HCT116 (cell line): ENCODE measurements around the gene CNTROB. TPM values are rescaled to one million over a fixed set of nuclear protein-coding genes. Genes with fewer than 3 reads are reported as not detected.
A peak's percentile ranks its signal among the peaks of the same experiment; 100 is the strongest.

Experiments
- ATAC-seq: fragments of 200-7000 bp; cut with Tn5 transposase; 2 replicates; pipeline ENCODE4 v1.9.1; 2020; ENCODE audit warnings: mild to moderate bottlenecking, moderate library complexity
- Bru-seq: library from RNA; stranded (reverse); fragments of 400-500 nt; gene quantifications from one replicate; lab custom pipeline; 2021; lab: Mats Ljungman, UMichigan
- BruChase-seq, 2 experiments: library from RNA; stranded (reverse); fragments of 400-500 nt; gene quantifications; one replicate each; lab custom pipeline; 2021; lab: Mats Ljungman, UMichigan
- BruUV-seq: library from RNA; stranded (reverse); fragments of 400-500 nt; replicated peaks from 2 replicates; lab custom pipeline; 2021; lab: Mats Ljungman, UMichigan
- CTCF ChIA-PET: fragments of 300-600 bp; sonication (Branson Sonifier 250); formaldehyde crosslinking; loops from one replicate; lab custom pipeline; 2021; ENCODE audit warnings: antibody characterized with exemption; lab: Charles Lee
- POLR2A ChIA-PET: fragments of 300-600, 350-600 bp; sonication (Branson Sonifier 250); formaldehyde crosslinking; loops from one replicate; lab custom pipeline; 2021; ENCODE audit warnings: antibody characterized with exemption; lab: Charles Lee
- RAD21 ChIA-PET, 2 experiments: fragments of 300-600 bp; sonication (Branson Sonifier 250); formaldehyde crosslinking; loops; one replicate each; lab custom pipeline; 2023; ENCODE audit warnings: low total read pairs in 2 of 2; ENCODE audit not compliant: uncharacterized antibody in 2 of 2, unreplicated experiment in 2 of 2, low non-redundant PET in 1 of 2; lab: Charles Lee
- DNase-seq: peaks from one replicate; pipeline ENCODE4 v3.0.0-alpha.2; 2010; ENCODE audit warnings: low read depth, low spot score
- H2AFZ ChIP-seq: fragments of 200-600 bp; shearing (Covaris generic), sonication (generic); 2 replicates; pipeline ENCODE4 v1.6.1; 2017; ENCODE audit warnings: low read depth, mixed run types, mixed read lengths, antibody characterized with exemption, low read length; ENCODE audit not compliant: poor library complexity, severe bottlenecking
- H3K27ac ChIP-seq: 2 replicates; pipeline ENCODE4 v1.5.1; 2012; ENCODE audit warnings: low read depth, low read length
- H3K27me3 ChIP-seq: fragments of 200-600 bp; sonication (generic); 2 replicates; pipeline ENCODE4 v1.6.1; 2016; ENCODE audit warnings: mixed run types, low read length, mixed read lengths; ENCODE audit not compliant: insufficient read depth
- H3K36me3 ChIP-seq, 2 experiments: fragments of 200-500 bp in 1 of 2; fragments of 200-600 bp in 1 of 2; sonication (Bioruptor generic) in 1 of 2; sonication (generic) in 1 of 2; 2 replicates each; pipeline versions ENCODE4 v1.5.1 to v1.6.1; 2014 to 2016; ENCODE audit warnings: low read length in 2 of 2, inconsistent platforms in 1 of 2, mixed read lengths in 1 of 2, mixed run types in 1 of 2; ENCODE audit not compliant: insufficient read depth in 2 of 2, control insufficient read depth in 1 of 2
- H3K4me1 ChIP-seq, 2 experiments: fragments of 200-600 bp in 1 of 2; sonication (generic) in 1 of 2; 2 replicates each; pipeline versions ENCODE4 v1.5.1 to v1.6.1; 2012 to 2017; ENCODE audit warnings: low read length in 2 of 2, inconsistent platforms in 1 of 2, mild to moderate bottlenecking in 1 of 2, mixed read lengths in 1 of 2, mixed run types in 1 of 2, moderate library complexity in 1 of 2; ENCODE audit not compliant: insufficient read depth in 2 of 2, control insufficient read depth in 1 of 2
- H3K4me2 ChIP-seq: fragments of 200-600 bp; sonication (generic); 2 replicates; pipeline ENCODE4 v1.6.1; 2017; ENCODE audit warnings: mixed run types, low read length, mixed read lengths
- H3K4me3 ChIP-seq, 2 experiments: fragments of 200-600 bp in 1 of 2; sonication (generic) in 1 of 2; replicated peaks in 1 of 2; 2 replicates each; pipeline ENCODE4 v1.5.1; 2011 to 2016; ENCODE audit warnings: low read length in 2 of 2, control low read depth in 1 of 2, low read depth in 1 of 2, mild to moderate bottlenecking in 1 of 2, mixed read lengths in 1 of 2, mixed run types in 1 of 2
- H3K79me2 ChIP-seq: fragments of 200-600 bp; sonication (generic); 2 replicates; pipeline ENCODE4 v1.6.1; 2017; ENCODE audit warnings: mild to moderate bottlenecking, mixed run types, low read length, moderate library complexity, mixed read lengths; ENCODE audit not compliant: insufficient read depth
- H3K9ac ChIP-seq: fragments of 200-600 bp; sonication (generic); 2 replicates; pipeline ENCODE4 v1.6.1; 2016; ENCODE audit warnings: low read length, mixed read lengths
- H3K9me2 ChIP-seq: fragments of 200-600 bp; sonication (generic), shearing (Covaris generic); 2 replicates; pipeline ENCODE4 v1.6.1; 2017; ENCODE audit warnings: mixed run types, mild to moderate bottlenecking, moderate library complexity; ENCODE audit not compliant: insufficient read depth
- H3K9me3 ChIP-seq, 2 experiments: fragments of 200-500 bp in 1 of 2; fragments of 200-600 bp in 1 of 2; sonication (Bioruptor generic) in 1 of 2; sonication (generic) in 1 of 2; 2 replicates each; pipeline ENCODE4 v1.6.1; 2014 to 2017; ENCODE audit warnings: low read length in 2 of 2, mixed read lengths in 2 of 2, inconsistent platforms in 1 of 2, low read depth in 1 of 2, mild to moderate bottlenecking in 1 of 2, mixed run types in 1 of 2, moderate library complexity in 1 of 2; ENCODE audit not compliant: control insufficient read depth in 1 of 2, insufficient read depth in 1 of 2
- H4K20me1 ChIP-seq: fragments of 200-600 bp; sonication (generic), shearing (Covaris generic); 2 replicates; pipeline ENCODE4 v1.6.1; 2017; ENCODE audit warnings: mixed run types, mild to moderate bottlenecking, moderate library complexity; ENCODE audit not compliant: insufficient read depth
- ATF3 ChIP-seq: IDR thresholded peaks from 2 replicates; pipeline ENCODE4 v1.6.1; 2012
- CBX3 ChIP-seq: IDR thresholded peaks from 2 replicates; pipeline ENCODE4 v1.6.1; 2012; ENCODE audit warnings: low read depth
- CEBPB ChIP-seq: IDR thresholded peaks from 2 replicates; pipeline ENCODE4 v1.6.1; 2012; ENCODE audit warnings: low read depth
- CTCF ChIP-seq, 3 experiments: fragments of 200-600 bp in 1 of 3; sonication (generic) in 1 of 3; IDR thresholded peaks in 2 of 3; conservative IDR thresholded peaks in 1 of 3; 2 replicates each; pipeline ENCODE4 v1.5.1; 2012 to 2017; ENCODE audit warnings: low read depth in 2 of 3, low read length in 2 of 3, antibody characterized with exemption in 1 of 3, borderline replicate concordance in 1 of 3, control low read depth in 1 of 3, mild to moderate bottlenecking in 1 of 3, mixed read lengths in 1 of 3, mixed run types in 1 of 3, moderate library complexity in 1 of 3; ENCODE audit not compliant: insufficient read depth in 1 of 3
- EGR1 ChIP-seq: IDR thresholded peaks from 2 replicates; pipeline ENCODE4 v1.6.1; 2012; ENCODE audit warnings: low read depth
- EZH2 ChIP-seq: fragments of 200-600 bp; sonication (generic); IDR thresholded peaks from 2 replicates; pipeline ENCODE4 v1.6.1; 2017; ENCODE audit warnings: antibody characterized with exemption, mixed run types
- EZH2phosphoT487 ChIP-seq: fragments of 200-600 bp; IDR thresholded peaks from 2 replicates; pipeline ENCODE4 v1.6.1; 2018; ENCODE audit warnings: antibody characterized with exemption, borderline replicate concordance
- FOSL1 ChIP-seq: IDR thresholded peaks from 2 replicates; pipeline ENCODE4 v1.6.1; 2012; ENCODE audit warnings: low read depth
- JUND ChIP-seq: IDR thresholded peaks from 2 replicates; pipeline ENCODE4 v1.6.1; 2012
- MAX ChIP-seq: IDR thresholded peaks from 2 replicates; pipeline ENCODE4 v1.6.1; 2012
- POLR2AphosphoS5 ChIP-seq: IDR thresholded peaks from 2 replicates; pipeline ENCODE4 v1.6.1; 2011; ENCODE audit warnings: mild to moderate bottlenecking, low read depth, low read length, moderate library complexity
- RAD21 ChIP-seq: IDR thresholded peaks from 2 replicates; pipeline ENCODE4 v1.6.1; 2012; ENCODE audit warnings: low read depth, mild to moderate bottlenecking
- REST ChIP-seq: IDR thresholded peaks from 2 replicates; pipeline ENCODE4 v1.6.1; 2012; ENCODE audit warnings: low read depth
- SIN3A ChIP-seq: IDR thresholded peaks from 2 replicates; pipeline ENCODE4 v1.6.1; 2012; ENCODE audit warnings: low read depth
- SP1 ChIP-seq: IDR thresholded peaks from 2 replicates; pipeline ENCODE4 v1.6.1; 2012; ENCODE audit warnings: low read depth
- SRF ChIP-seq: IDR thresholded peaks from 2 replicates; pipeline ENCODE4 v1.6.1; 2012; ENCODE audit warnings: low read depth
- YY1 ChIP-seq: IDR thresholded peaks from 2 replicates; pipeline ENCODE4 v1.6.1; 2011; ENCODE audit warnings: low read length, low read depth, moderate library complexity, mild to moderate bottlenecking; ENCODE audit not compliant: insufficient replicate concordance; ENCODE audit errors: extremely low read depth
- ZFX ChIP-seq: fragments of 450-650 bp; IDR thresholded peaks from 2 replicates; pipeline ENCODE4 v1.6.1; 2017
- ZNF274 ChIP-seq: fragments of 200-500 bp; sonication (Bioruptor generic); IDR thresholded peaks from 2 replicates; pipeline ENCODE4 v1.6.1; 2014; ENCODE audit warnings: mild to moderate bottlenecking, low read depth, low read length, inconsistent platforms
- intact Hi-C: fragments of 100-400 bp; cut with micrococcal nuclease; formaldehyde crosslinking; loops from 2 replicates; pipeline ENCODE4 v1.10.0; 2022
- long read RNA-seq: library from polyadenylated mRNA; unstranded; transcript quantifications from one replicate; pipeline ENCODE4 v2.0.0, GENCODE V29; 2021; ENCODE audit not compliant: unreplicated experiment
- polyA plus RNA-seq: library from polyadenylated mRNA; unstranded; fragments of >200 nt; gene quantifications from 2 replicates; pipeline ENCODE4 v1.2.1, GENCODE V29; 2012; ENCODE audit warnings: missing spikeins
- total RNA-seq: library from RNA; stranded (reverse); gene quantifications from one replicate; pipeline ENCODE4 v1.2.1, GENCODE V29; 2021; ENCODE audit not compliant: unreplicated experiment

CNTROB gene
- total RNA-seq (54.6 TPM), Bru-seq, nascent RNA (percentile 74 among the genes with signal in this experiment), BruChase-seq, experiment 1, labeled RNA remaining after a 6-hour chase (percentile 82 among the genes with signal in this experiment), BruChase-seq, experiment 2, labeled RNA remaining after a 2-hour chase (percentile 84 among the genes with signal in this experiment)
- polyA plus RNA-seq = 56.4 and 62.3 TPM in 2 replicates
- long read RNA-seq, transcript CNTROB-202 (19 exons, 3,705 nt) = major isoform, 14 of 94 reads
- long read RNA-seq, transcript CNTROB-203 (19 exons, 2,783 nt) = minor isoform, 6 of 94 reads
- long read RNA-seq, partial matches to known transcripts = 38 of 94 reads
- long read RNA-seq, other reads (novel, unspliced or antisense) = 36 of 94 reads

- POLR2A ChIA-PET = interaction anchor here (0.5 to 1.5 kb wide), 7 partner anchors 10 to 241 kb away, joined by 3 to 7 read pairs (median 3); partner anchors contain the start of genes DNAH2 and NAA38
- BruUV-seq = no TSS peak
- TF ChIP-seq EGR1 (peak; percentile 69), JUND (no peak; the same call in 1 of the 2 replicates), FOSL1 (no peak), EZH2phosphoT487 (no peak), SRF (no peak), CTCF (IDR thresholded peaks at IDR 0.05 in 2 of 3, conservative IDR thresholded peaks at IDR 0.05 in 1 of 3; ENCODE audit: borderline replicate concordance in 1 of 3, insufficient read depth in 1 of 3, low read depth in 2 of 3, low read length in 2 of 3) (no peak), CBX3 (no peak), ATF3 (no peak), EZH2 (no peak), ZFX (no peak), RAD21 (no peak), ZNF274 (no peak), POLR2AphosphoS5 (peak; percentile 87), SIN3A (peak; percentile 54; the same call in 1 of the 2 replicates), YY1 (no peak), REST (no peak), MAX (peak; percentile 78), SP1 (peak; percentile 50), CEBPB (no peak)
These were observed at the start of gene CNTROB, which contains the start of gene TRAPPC1 for GRCh38 chr17:7931709-7932482. CNTROB (plus strand) TSS chr17:7932206; CDS start chr17:7933080, 874 bp downstream. TRAPPC1 (minus strand) TSS chr17:7931946; CDS start chr17:7931829, 117 bp downstream.

More at GRCh38 chr17:7931709-7932482, at the start of gene CNTROB, which contains the start of gene TRAPPC1:
- Histone ChIP-seq H3K79me2 (peaks cover 40% of the 10 kb centered on the region), H3K9me2 (no peaks in the 10 kb centered on the region), H3K4me3 (peak within 1 kb of the TSS; percentile 91 to 98), H3K9ac (peak within 1 kb of the TSS; percentile 81), H3K27ac (peak within 1 kb of the TSS; percentile 76), H3K36me3 (peaks cover 14 to 15% of the 10 kb centered on the region in 2 experiments; a peak in 2 of 4 replicates), H3K4me2 (peak within 1 kb of the TSS; percentile 82), H2AFZ (peak within 1 kb of the TSS; percentile 42), H4K20me1 (no peaks in the 10 kb centered on the region), H3K27me3 (no peaks in the 10 kb centered on the region), H3K4me1 (peaks cover 12 to 25% of the 10 kb centered on the region in 2 experiments; a peak in 3 of 4 replicates), H3K9me3 (no peaks in the 10 kb centered on the region)
- DNase-seq (peak; percentile 97), ATAC-seq (peak; percentile 98)
- ChIA-PET CTCF (interaction anchor here (0.7 to 1.4 kb wide), 9 partner anchors 18 to 148 kb away, joined by 3 to 6 read pairs (median 4); no protein-coding TSS in a partner anchor), RAD21 (interaction anchor here in 1 of 2 experiments (0.8 to 1.5 kb wide), 2 partner anchors 46 to 110 kb away, joined by 3 read pairs; no protein-coding TSS in a partner anchor)
- intact Hi-C loops = no loop called here
